ENCODE data around the gene WSCD2. TPM values are rescaled to one million over a fixed set of nuclear protein-coding genes. Genes with fewer than 3 reads are reported as not detected.

WSCD2 gene
- total and polyA plus RNA-seq, 5 donors, result 0.39 to 5.4 (median 0.51) TPM

DNA sequence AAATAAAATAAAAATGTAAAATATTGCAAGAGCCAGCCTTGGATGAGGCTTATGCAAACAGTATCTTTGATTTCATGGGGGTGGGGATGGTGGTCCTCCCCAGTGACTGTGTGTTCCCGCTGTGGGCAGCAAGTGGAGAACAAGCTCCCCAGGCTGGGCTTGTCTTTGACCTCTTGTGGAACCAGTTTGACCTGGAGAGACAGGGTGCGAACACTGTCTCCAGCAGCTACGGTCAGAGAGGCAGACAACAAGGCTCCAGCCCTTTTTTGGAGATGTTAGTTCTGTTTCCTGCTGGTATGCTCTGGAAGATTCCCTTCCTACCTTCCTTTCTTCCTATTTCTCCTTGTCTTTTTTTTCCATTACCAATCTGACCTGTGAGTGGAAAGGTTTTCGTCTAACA is 21.8 kb upstream of the WSCD2 start:
- Histone ChIP-seq H3K27me3 (ENCODE audit: control insufficient read depth, insufficient read depth) (no peaks in the 10 kb centered on the region), H3K4me3 (ENCODE audit: low read length) (no peak overlapping the region), H3K4me1 (ENCODE audit: control insufficient read depth, insufficient read depth, low read length) (no peaks in the 10 kb centered on the region), H3K27ac (ENCODE audit: low read length) (no peak overlapping the region), H3K9me3 (ENCODE audit: control insufficient read depth, low read length) (no peaks in the 10 kb centered on the region)
- intact Hi-C loops (cut with DNase I), result no loop called here
- ATAC-seq (no peak), DNase-seq (no peak)
- WGBS, result 58% methylated on average over 4 of the region's 4 CpGs

DNA sequence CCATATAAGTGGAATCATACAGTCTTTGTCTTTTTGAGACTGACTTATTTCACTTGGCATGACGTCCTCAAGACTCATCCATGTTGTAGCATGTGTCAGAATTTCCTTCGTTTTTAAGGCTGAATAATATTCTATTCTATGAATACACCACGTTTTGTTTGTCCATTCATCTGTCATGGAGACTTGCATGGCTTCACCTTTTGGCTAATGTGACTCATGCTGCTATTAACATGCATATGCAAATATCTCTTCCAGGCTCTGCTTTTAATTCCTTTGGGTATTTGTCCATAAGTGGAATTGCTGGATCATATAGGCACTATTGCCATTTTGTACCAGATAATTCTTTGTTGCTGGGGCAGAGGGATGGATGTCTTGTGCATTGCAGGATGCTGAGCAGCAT is 19.6 kb upstream of the WSCD2 start:
- H3K4me1 ChIP-seq (ENCODE audit: control insufficient read depth, insufficient read depth, low read length), result no peaks in the 10 kb centered on the region
- intact Hi-C loops (cut with DNase I), result no loop called here
- DNase-seq (no peak), ATAC-seq (no peak)
- H3K27me3 ChIP-seq (ENCODE audit: control insufficient read depth, insufficient read depth), result no peaks in the 10 kb centered on the region
- no peak overlapping the region for H3K27ac ChIP-seq (ENCODE audit: low read length)
- WGBS, result 59% methylated on average over 3 of the region's 3 CpGs
- H3K9me3 ChIP-seq (ENCODE audit: control insufficient read depth, low read length), result no peaks in the 10 kb centered on the region
- no peak overlapping the region for H3K4me3 ChIP-seq (ENCODE audit: low read length)

DNA sequence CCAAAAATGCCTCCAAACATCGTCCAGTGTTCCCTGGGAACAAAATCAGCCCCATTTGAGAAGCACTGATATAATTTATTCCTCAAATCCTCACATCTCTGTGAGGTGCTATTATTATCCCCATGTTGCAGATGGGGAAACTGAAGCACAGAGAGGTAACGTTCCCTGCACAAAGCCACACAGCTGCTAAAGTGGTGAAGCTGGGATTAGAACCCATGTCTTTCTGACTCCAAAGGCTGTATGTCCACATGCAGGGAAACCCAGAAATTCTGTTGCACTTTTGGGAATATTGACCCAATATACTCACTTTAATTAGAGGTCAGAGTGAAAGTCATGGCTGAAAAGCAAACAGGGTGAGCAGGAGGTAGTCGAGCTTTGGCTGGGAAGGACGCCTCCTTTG is 19.1 kb upstream of the WSCD2 start:
- intact Hi-C loops (cut with DNase I), result no loop called here
- no peak for DNase-seq
- Histone ChIP-seq H3K27ac (ENCODE audit: low read length) (no peak overlapping the region), H3K27me3 (ENCODE audit: control insufficient read depth, insufficient read depth) (no peaks in the 10 kb centered on the region), H3K9me3 (ENCODE audit: control insufficient read depth, low read length) (no peaks in the 10 kb centered on the region), H3K4me1 (ENCODE audit: control insufficient read depth, insufficient read depth, low read length) (no peaks in the 10 kb centered on the region), H3K4me3 (ENCODE audit: low read length) (no peak overlapping the region)
- ATAC-seq, result no peak
- WGBS, result 62% methylated on average over 4 of the region's 4 CpGs

DNA sequence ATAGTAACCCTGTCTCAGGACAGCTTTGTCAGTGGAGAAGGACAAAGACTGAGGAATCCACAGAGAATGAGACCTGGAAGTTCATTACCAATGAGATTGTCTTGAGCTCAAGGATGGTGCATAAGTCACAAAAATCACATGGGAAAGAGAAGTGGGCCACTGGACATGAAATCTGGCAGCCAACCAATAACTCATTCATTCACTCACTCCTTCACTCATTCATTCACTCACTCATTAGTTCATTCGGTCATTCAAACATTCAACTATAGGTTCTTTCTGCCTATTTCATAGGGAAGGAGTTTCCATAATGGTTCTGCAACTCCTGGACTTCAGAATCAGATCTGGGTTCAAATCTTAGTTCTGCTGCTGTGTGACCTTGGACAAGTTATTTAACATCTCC is 18.2 kb upstream of the WSCD2 start:
- intact Hi-C loops (cut with DNase I), result no loop called here
- no peak for DNase-seq
- Histone ChIP-seq H3K9me3 (ENCODE audit: control insufficient read depth, low read length) (no peaks in the 10 kb centered on the region), H3K4me3 (ENCODE audit: low read length) (no peak overlapping the region), H3K27ac (ENCODE audit: low read length) (no peak overlapping the region), H3K4me1 (ENCODE audit: control insufficient read depth, insufficient read depth, low read length) (no peaks in the 10 kb centered on the region), H3K27me3 (ENCODE audit: control insufficient read depth, insufficient read depth) (no peaks in the 10 kb centered on the region)
- WGBS, result 95% methylated on average over 1 of the region's 1 CpG
- no peak for ATAC-seq

DNA sequence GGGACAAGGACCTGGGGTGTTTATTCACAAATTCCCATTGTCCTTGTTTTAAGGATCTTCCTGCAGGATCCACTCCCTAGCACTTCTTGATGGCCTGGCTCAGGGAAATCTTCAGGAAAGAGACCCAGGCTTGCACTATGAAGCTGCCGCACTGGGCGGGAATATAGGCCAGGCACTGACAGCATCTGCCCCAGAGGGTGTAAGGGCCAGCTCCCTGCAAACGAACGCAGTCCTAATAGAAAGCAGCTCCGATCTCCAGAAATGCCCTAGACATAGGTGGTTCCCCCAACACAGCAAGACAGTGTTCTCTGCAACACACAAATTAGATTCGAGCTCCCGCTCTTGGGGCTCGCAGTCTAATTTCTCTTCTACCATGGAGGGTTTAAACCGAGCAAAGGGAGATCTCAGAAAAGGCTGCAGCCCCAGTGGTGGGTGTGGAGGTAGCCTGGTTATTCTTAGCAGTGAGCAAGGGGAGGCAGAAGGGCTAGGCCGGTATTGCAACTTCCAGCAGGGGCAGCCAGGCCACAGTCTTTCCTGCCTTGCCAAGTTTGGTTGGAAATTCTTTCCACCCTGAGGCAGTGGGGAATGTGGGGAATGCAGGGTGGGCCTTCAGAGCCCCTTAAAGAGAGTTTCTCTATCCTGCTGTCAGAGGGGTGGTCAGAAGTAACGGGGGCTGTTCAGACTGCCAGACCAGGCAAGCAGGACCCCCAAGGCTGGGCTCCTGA is 16.1 kb upstream of the WSCD2 start:
- peak; percentile 76 to 91 for ATAC-seq

DNA sequence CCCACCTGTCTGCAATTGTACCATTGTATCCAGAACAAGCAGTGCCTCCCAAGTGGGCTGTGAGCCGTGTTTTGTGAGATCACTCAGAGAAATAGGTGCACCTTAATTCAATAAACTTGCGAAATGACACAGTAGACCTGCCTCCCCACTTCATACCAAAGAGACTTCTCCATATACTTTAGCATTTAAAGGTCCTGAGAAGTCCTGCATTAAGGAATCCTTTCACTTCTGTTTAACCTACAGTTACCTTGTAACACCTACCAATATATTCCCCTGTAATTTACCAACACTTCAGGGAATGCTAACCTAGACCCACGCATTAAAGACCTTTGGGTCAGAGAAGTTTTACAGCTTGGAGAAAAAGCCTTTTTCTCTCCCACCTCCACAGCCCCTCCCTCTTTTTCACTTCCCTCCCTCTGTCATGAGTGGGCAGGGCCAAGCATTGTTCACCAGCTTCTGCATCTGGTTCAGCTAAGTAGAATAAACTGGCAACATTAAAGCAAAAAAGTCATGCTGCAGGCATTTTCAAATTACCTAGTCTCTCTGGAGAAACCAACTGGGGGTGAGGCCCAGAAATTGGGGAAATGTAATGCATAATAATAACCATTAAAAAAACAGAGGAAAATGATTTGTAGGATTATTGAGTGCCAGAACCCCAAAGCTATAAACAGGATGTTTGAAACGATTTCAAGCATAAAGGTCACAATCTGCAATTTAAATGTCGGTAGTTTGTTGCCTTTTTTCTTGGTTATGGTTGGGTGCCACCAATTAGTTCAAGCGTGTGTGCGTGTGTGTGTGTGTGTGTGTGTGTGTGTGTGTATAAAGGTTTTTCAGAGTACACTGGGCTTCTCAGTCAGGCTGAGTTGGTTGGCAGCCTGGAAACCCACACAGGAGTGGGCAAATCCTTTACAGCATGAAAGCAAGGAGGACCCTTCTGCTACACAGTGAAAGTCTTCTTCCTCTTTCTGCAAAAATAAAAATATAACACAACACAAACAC is 13.7 kb upstream of the WSCD2 start:
- DNase-seq (no peak), ATAC-seq (no peak)
- Histone ChIP-seq H3K4me3 (ENCODE audit: low read length) (no peak overlapping the region), H3K4me1 (ENCODE audit: control insufficient read depth, insufficient read depth, low read length) (no peaks in the 10 kb centered on the region), H3K9me3 (ENCODE audit: control insufficient read depth, low read length) (no peaks in the 10 kb centered on the region), H3K27ac (ENCODE audit: low read length) (no peak overlapping the region), H3K27me3 (ENCODE audit: control insufficient read depth, insufficient read depth) (no peaks in the 10 kb centered on the region)
- 76% methylated on average over 7 of the region's 7 CpGs for WGBS
- intact Hi-C loops (cut with DNase I), result loop anchor here in 1 of 4 donors (5.0 kb wide), 1 partner anchor 77 kb away; no protein-coding TSS in a partner anchor

More for the DNA sequence above, 16.1 kb upstream of the WSCD2 start:
- Histone ChIP-seq H3K27ac (ENCODE audit: low read length) (no peak overlapping the region), H3K4me1 (ENCODE audit: control insufficient read depth, insufficient read depth, low read length) (no peaks in the 10 kb centered on the region), H3K4me3 (ENCODE audit: low read length) (no peak overlapping the region), H3K27me3 (ENCODE audit: control insufficient read depth, insufficient read depth) (no peaks in the 10 kb centered on the region), H3K9me3 (ENCODE audit: control insufficient read depth, low read length) (no peaks in the 10 kb centered on the region)
- intact Hi-C loops (cut with DNase I), result no loop called here
- WGBS, result 58% methylated on average over 11 of the region's 11 CpGs
- peak in 2 of 3 donors; percentile 43 to 53 for DNase-seq

DNA sequence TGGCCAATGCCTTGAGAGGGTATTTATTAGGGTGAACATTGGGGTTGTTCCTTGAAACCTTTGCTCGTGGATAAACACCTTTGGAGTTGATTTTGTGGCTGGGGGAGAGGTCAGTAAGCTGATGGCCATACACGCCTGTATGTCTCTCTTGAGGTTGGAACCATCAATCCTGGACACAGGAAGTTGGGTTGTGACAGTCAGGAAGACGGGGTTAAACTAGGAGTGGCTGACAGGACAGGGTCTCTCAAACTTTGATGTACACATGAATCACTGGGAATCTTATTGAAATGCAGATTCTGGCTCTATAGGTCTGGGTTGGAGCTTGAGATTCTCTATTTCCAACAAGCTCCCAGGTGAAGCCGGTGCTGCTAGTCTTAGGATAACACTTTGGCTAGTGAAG is 12.8 kb upstream of the WSCD2 start:
- 76% methylated on average over 4 of the region's 4 CpGs for WGBS
- Histone ChIP-seq H3K9me3 (ENCODE audit: control insufficient read depth, low read length) (no peaks in the 10 kb centered on the region), H3K27ac (ENCODE audit: low read length) (no peak overlapping the region), H3K27me3 (ENCODE audit: control insufficient read depth, insufficient read depth) (no peaks in the 10 kb centered on the region), H3K4me1 (ENCODE audit: control insufficient read depth, insufficient read depth, low read length) (no peaks in the 10 kb centered on the region), H3K4me3 (ENCODE audit: low read length) (no peak overlapping the region)
- intact Hi-C loops (cut with DNase I), result loop anchor here in 1 of 4 donors (5.0 kb wide), 1 partner anchor 76 kb away; no protein-coding TSS in a partner anchor
- ATAC-seq (no peak), DNase-seq (no peak)

DNA sequence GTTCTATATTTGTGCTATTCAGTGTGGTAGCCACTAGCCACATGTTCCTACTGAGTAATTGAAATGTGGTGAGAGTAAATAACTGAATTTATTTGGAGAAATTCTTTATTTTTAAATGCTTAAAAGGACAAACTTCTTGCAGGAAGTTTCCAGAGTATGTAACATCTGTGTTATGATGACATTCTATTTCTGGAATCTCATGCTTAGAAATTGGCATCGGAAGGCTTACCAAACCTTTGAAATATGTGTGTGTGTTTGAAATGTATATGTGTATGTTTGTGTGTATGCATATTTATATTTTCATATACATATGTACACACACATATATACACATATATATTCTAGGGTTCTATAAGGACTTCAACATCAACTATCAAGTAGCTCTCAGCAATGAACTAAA is 12.4 kb upstream of the WSCD2 start:
- no peak overlapping the region for H3K4me3 ChIP-seq (ENCODE audit: low read length)
- H3K9me3 ChIP-seq (ENCODE audit: control insufficient read depth, low read length), result no peaks in the 10 kb centered on the region
- WGBS, result 40% methylated on average over 1 of the region's 1 CpG
- H3K27ac ChIP-seq (ENCODE audit: low read length), result no peak overlapping the region
- DNase-seq (no peak), ATAC-seq (no peak)
- H3K4me1 ChIP-seq (ENCODE audit: control insufficient read depth, insufficient read depth, low read length), result no peaks in the 10 kb centered on the region
- H3K27me3 ChIP-seq (ENCODE audit: control insufficient read depth, insufficient read depth), result no peaks in the 10 kb centered on the region
- intact Hi-C loops (cut with DNase I), result loop anchor here in 1 of 4 donors (5.0 kb wide), 1 partner anchor 76 kb away; no protein-coding TSS in a partner anchor

DNA sequence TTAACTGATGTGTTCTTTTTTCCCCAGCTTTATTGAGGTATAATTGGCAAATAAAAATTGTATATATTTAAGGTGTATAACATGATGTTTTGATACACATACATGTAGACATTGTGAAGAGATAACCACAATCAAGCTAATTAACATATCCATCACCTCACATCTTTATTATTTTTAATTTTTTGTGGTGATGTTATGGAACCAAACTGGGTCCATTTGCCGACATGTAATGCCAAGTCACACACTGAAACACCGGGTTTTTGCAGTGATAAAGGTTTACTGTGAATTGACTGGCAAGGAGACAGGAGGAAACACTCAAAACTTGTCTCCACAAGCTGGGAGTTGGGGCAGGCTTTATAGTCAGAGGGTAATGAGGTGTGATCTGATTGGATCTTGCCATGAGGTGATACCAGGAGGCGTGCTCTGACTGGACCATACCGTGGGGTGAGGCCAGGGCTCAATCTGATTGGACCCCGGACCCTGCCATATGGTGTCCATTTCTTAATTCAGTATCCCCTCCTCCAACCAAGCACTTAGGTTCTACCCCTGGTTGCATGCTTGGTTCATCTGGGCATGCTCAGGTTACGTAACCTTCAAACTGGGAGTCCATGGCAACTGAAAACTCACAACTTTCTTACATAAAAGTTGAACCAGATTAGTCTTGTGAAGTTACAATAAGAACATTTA is 11.8 kb upstream of the WSCD2 start:
- Histone ChIP-seq H3K9me3 (ENCODE audit: control insufficient read depth, low read length) (no peaks in the 10 kb centered on the region), H3K4me1 (ENCODE audit: control insufficient read depth, insufficient read depth, low read length) (no peaks in the 10 kb centered on the region), H3K27ac (ENCODE audit: low read length) (no peak overlapping the region), H3K27me3 (ENCODE audit: control insufficient read depth, insufficient read depth) (no peaks in the 10 kb centered on the region), H3K4me3 (ENCODE audit: low read length) (no peak overlapping the region)
- 73% methylated on average over 6 of the region's 6 CpGs for WGBS
- intact Hi-C loops (cut with DNase I), result loop anchor here in 1 of 4 donors (5.0 kb wide), 1 partner anchor 75 kb away; no protein-coding TSS in a partner anchor
- DNase-seq (no peak), ATAC-seq (no peak)

DNA sequence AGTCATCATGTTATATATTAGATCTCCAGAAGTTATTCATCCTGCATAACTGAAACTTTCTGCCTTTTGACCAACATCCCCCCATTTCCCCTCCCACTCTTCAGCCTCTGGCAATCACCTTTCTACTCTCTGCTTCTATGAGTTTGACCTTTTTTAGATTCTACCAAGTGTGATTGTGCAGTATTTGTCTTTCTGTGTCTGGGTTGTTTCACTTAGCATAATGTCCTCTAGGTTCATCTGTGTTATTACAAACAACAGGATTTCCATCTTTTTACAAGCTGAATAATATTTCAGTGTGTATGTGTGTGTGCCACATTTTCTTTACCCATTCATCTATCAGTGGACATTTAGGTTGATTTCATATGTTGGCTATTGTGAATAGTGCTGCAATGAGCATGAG is 11.2 kb upstream of the WSCD2 start:
- no peaks in the 10 kb centered on the region for H3K27me3 ChIP-seq (ENCODE audit: control insufficient read depth, insufficient read depth)
- H3K4me1 ChIP-seq (ENCODE audit: control insufficient read depth, insufficient read depth, low read length), result no peaks in the 10 kb centered on the region
- DNase-seq, result no peak
- no peak for ATAC-seq
- H3K9me3 ChIP-seq (ENCODE audit: control insufficient read depth, low read length), result no peaks in the 10 kb centered on the region
- no peak overlapping the region for H3K4me3 ChIP-seq (ENCODE audit: low read length)
- intact Hi-C loops (cut with DNase I), result loop anchor here in 1 of 4 donors (5.0 kb wide), 1 partner anchor 74 kb away; no protein-coding TSS in a partner anchor
- no peak overlapping the region for H3K27ac ChIP-seq (ENCODE audit: low read length)
